GM19463 (cell line): ENCODE measurements around the gene GPR139.

Source experiments
- ATAC-seq: cut with Tn5 transposase; IDR thresholded peaks from one replicate; pipeline ENCODE4 v1.9.1; 2021; ENCODE audit warnings: mild to moderate bottlenecking, moderate library complexity; ENCODE audit not compliant: unreplicated experiment

Gene GPR139

DNA sequence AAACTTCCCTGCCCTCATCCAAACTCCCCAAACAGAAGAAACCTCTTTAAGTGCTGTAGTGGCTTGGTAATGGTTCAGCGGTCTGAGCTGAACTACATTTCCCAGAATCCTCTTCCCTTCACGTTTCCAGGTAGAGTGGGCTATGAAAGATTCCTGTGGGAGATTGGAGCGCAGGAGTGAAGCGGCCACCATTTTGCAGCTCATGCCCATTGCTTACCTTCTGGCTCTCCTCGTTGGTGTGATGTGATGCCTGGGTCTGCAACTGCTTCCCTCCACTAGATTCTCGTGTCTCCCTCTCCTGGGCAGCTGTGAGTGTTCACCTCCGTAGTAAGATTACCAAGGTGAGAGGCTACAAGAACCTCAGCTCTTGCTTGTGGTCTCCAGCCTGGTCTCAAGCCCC is 82.1 kb downstream of the GPR139 start:
- no peak for ATAC-seq

DNA sequence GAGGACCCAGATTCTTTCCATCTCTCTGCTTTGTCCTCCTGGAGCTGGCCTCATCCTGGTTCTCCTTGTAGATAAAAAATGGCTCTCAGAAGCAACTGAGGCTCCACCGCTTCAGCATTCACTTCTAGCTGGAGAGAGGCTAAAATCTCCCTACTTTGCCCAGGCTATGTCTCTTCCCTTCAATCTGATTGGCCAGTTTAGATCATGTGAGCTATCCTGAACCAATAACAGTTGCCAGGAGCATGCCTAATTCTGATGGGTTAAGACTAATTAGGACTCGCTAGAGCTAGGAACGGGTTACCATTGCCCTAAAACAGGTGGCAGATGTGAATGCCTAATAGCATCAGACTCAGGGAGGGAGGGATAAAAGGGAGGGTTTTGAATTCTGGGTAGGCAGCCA is 89.6 kb downstream of the GPR139 start:
- ATAC-seq: no peak
